Bronchial epithelial cell (primary cell): ENCODE results near the gene BANP. TPM values are rescaled to one million over a fixed set of nuclear protein-coding genes. Genes with fewer than 3 reads are reported as not detected.
A peak's percentile ranks its signal among the peaks of the same experiment; 100 is the strongest.
"Not testable (repeated sequence)": the region's sequence is repeated elsewhere in the genome, so short reads cannot be mapped to it uniquely, and the experiment has no call there.

Experiments used
- DNase-seq: peaks from one replicate; pipeline ENCODE4 v3.0.0-alpha.2; 2010; ENCODE audit warnings: low read depth
- FAIRE-seq: peaks from 2 replicates; lab custom pipeline; 2011; peaks lifted over from hg19 to GRCh38; lab: Jason Lieb, UNC
- H3K27me3 ChIP-seq: 2 replicates; pipeline ENCODE4 v1.5.1; 2011; ENCODE audit warnings: low read length; ENCODE audit not compliant: control insufficient read depth, insufficient read depth
- H3K36me3 ChIP-seq: 2 replicates; pipeline ENCODE4 v1.5.1; 2011; ENCODE audit warnings: low read length; ENCODE audit not compliant: control insufficient read depth, insufficient read depth
- H3K4me3 ChIP-seq: 2 replicates; pipeline ENCODE4 v1.5.1; 2011; ENCODE audit warnings: mild to moderate bottlenecking, low read depth, low read length, control low read depth
- total RNA-seq: library from RNA; depleted of rRNA; stranded (reverse); fragments of >200 nt; gene quantifications from 2 replicates; pipeline ENCODE4 v1.2.1, GENCODE V29; 2014
- TF ChIP-seq, protein P1 (sequence below): IDR thresholded peaks from 2 replicates; pipeline ENCODE4 v1.5.1; 2011; ENCODE audit warnings: mild to moderate bottlenecking, moderate library complexity, low read length, control low read depth, inconsistent platforms; ENCODE audit not compliant: insufficient read depth, severe bottlenecking

Gene BANP
- total RNA-seq, 1 donor from 2014 or later: 22.1 TPM

DNA sequence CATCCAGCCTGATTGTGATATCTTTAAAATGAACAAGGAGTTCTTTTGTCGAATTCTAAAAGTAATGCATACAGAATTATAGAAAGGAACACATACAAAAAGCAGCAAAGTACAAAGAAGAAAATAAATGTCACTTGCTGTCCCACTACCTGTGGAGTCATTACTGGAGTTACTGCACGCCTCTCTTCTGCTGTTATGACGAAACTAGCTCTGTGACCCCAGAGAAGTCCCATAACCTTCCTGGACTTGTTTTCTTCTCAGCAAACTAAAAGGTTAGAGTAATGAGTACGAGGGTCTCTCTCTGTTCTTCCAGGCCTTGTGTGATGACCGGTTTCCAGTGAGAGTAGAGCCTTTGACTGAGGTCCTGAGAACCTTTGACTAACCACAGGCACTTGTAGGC is 26.9 kb downstream of the BANP start:
- Histone ChIP-seq H3K36me3 (peaks cover 1% of the 10 kb centered on the region), H3K27me3 (no peaks in the 10 kb centered on the region)

GRCh38 chr16:87979352-87979751 is 28.1 kb downstream of the BANP start:
- FAIRE-seq (no peak), DNase-seq (no peak)
- H3K27me3 ChIP-seq: no peaks in the 10 kb centered on the region
- peaks cover 4% of the 10 kb centered on the region for H3K36me3 ChIP-seq
- TF ChIP-seq, protein P1, sequence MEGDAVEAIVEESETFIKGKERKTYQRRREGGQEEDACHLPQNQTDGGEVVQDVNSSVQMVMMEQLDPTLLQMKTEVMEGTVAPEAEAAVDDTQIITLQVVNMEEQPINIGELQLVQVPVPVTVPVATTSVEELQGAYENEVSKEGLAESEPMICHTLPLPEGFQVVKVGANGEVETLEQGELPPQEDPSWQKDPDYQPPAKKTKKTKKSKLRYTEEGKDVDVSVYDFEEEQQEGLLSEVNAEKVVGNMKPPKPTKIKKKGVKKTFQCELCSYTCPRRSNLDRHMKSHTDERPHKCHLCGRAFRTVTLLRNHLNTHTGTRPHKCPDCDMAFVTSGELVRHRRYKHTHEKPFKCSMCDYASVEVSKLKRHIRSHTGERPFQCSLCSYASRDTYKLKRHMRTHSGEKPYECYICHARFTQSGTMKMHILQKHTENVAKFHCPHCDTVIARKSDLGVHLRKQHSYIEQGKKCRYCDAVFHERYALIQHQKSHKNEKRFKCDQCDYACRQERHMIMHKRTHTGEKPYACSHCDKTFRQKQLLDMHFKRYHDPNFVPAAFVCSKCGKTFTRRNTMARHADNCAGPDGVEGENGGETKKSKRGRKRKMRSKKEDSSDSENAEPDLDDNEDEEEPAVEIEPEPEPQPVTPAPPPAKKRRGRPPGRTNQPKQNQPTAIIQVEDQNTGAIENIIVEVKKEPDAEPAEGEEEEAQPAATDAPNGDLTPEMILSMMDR: no peak
- no peak overlapping the region for H3K4me3 ChIP-seq

More for the DNA sequence above, 26.9 kb downstream of the BANP start:
- TF ChIP-seq, protein P1: no peak
- DNase-seq (no peak), FAIRE-seq (no peak)
- H3K4me3 ChIP-seq: no peak overlapping the region

- H3K27me3 ChIP-seq, H3K36me3 ChIP-seq, FAIRE-seq, DNase-seq, H3K4me3 ChIP-seq: not testable (repeated sequence)
These were observed 28.8 kb downstream of the BANP start for GRCh38 chr16:87979911-87980630.

DNA sequence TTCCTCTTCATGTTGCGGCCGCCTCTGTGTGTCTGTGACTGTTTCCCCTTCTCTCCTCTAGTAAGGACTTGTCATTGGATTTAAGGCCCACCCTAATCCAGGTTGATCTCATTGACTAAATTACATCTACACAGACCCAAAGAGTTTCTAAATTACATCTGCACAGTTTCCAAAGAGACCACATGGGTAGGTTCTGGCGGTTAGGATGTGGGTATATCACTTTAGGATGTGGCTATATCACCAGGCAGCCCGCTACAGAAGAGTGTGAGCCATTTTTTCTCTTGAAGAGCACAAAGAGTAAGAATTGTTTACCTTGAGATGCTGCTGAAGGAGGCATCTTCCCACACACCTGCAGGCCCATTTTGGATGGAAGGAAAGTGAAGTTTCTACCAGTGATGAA is 30.1 kb downstream of the BANP start:
- FAIRE-seq, H3K36me3 ChIP-seq: not testable (repeated sequence)

DNA sequence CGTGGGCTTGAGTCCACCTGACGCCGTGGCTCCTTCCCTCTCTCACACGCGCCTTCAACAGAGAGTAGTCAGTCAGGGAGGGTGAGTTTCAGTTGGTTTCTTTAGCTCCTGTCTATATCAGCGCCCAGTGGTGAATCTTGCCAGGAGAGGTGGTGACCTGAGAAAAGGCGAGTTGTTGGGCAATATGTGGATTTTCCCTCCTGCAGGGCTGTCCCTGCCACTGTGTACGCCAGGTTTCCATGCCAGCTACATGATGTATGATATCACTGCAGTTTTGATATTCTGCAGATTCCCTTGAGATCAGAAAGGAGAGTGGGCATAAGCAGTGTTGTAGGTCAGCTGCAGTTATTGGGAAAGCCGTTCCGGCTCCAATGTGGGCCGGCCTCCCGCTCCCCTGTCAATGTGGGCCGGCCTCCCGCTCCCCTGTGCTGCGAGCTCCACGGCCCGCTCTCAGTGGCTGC is 31.4 kb downstream of the BANP start:
- no peak for FAIRE-seq
- no peak for DNase-seq
- H3K27me3 ChIP-seq: no peaks in the 10 kb centered on the region
- TF ChIP-seq, protein P1: no peak
- H3K4me3 ChIP-seq: no peak overlapping the region
- H3K36me3 ChIP-seq: peaks cover 6% of the 10 kb centered on the region

More for the DNA sequence above, 30.1 kb downstream of the BANP start:
- H3K4me3 ChIP-seq, H3K27me3 ChIP-seq, DNase-seq: not testable (repeated sequence)

GRCh38 chr16:87983072-87983736 is 32.0 kb downstream of the BANP start:
- not testable (repeated sequence) for FAIRE-seq, H3K27me3 ChIP-seq, DNase-seq, H3K4me3 ChIP-seq, H3K36me3 ChIP-seq
- TF ChIP-seq, protein P1: peak; percentile 53

- not testable (repeated sequence) for H3K36me3 ChIP-seq, FAIRE-seq, H3K4me3 ChIP-seq, H3K27me3 ChIP-seq
- DNase-seq: peak; percentile 64
These were observed 32.5 kb downstream of the BANP start for GRCh38 chr16:87983737-87984097.

GRCh38 chr16:87984180-87984579 is 32.9 kb downstream of the BANP start:
- not testable (repeated sequence) for H3K4me3 ChIP-seq, DNase-seq, H3K36me3 ChIP-seq, FAIRE-seq, H3K27me3 ChIP-seq
